Omental fat pad (tissue), 4 donors: ENCODE measurements around the gene REPS1. TPM values are rescaled to one million over a fixed set of nuclear protein-coding genes. Genes with fewer than 3 reads are reported as not detected.

Experiments
- ATAC-seq: fragments of 150-250 bp; one replicate; pipeline ENCODE4 v1.9.1; 2016; ENCODE audit warnings: mild to moderate bottlenecking, moderate library complexity; ENCODE audit not compliant: low FRiP score
- DNase-seq: peaks from one replicate; pipeline ENCODE4 v3.0.0-alpha.2; 2019; ENCODE audit warnings: low spot score
- total RNA-seq, 4 donors: library from RNA; depleted of rRNA; stranded (reverse); fragments of >200 nt; gene quantifications; one replicate each; pipeline ENCODE4 v1.1.0, GENCODE V29; 2016
- TF ChIP-seq, protein P1 (sequence below), 3 donors: fragments of 450-650 bp; IDR thresholded peaks; one replicate each; pipeline ENCODE4 v1.5.1; 2016 to 2017; ENCODE audit warnings: antibody characterized with exemption in 3 of 3, mild to moderate bottlenecking in 3 of 3, moderate library complexity in 2 of 3

Gene REPS1
- total RNA-seq, 4 donors from 2014 or later: 25.2 to 46.0 (median 35.9) TPM

- no peak for DNase-seq
- no peak for ATAC-seq
- TF ChIP-seq, protein P1, sequence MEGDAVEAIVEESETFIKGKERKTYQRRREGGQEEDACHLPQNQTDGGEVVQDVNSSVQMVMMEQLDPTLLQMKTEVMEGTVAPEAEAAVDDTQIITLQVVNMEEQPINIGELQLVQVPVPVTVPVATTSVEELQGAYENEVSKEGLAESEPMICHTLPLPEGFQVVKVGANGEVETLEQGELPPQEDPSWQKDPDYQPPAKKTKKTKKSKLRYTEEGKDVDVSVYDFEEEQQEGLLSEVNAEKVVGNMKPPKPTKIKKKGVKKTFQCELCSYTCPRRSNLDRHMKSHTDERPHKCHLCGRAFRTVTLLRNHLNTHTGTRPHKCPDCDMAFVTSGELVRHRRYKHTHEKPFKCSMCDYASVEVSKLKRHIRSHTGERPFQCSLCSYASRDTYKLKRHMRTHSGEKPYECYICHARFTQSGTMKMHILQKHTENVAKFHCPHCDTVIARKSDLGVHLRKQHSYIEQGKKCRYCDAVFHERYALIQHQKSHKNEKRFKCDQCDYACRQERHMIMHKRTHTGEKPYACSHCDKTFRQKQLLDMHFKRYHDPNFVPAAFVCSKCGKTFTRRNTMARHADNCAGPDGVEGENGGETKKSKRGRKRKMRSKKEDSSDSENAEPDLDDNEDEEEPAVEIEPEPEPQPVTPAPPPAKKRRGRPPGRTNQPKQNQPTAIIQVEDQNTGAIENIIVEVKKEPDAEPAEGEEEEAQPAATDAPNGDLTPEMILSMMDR (IDR thresholded peaks at IDR 0.05): no peak
These were observed 25.2 kb upstream of the REPS1 start for GRCh38 chr6:139013185-139013800.

- TF ChIP-seq, protein P1 (IDR thresholded peaks at IDR 0.05): no peak
- no peak for DNase-seq
- no peak for ATAC-seq
These were observed 23.9 kb upstream of the REPS1 start for GRCh38 chr6:139011980-139012379.

- ATAC-seq (no peak), DNase-seq (no peak)
- TF ChIP-seq, protein P1 (IDR thresholded peaks at IDR 0.05): no peak
These were observed 22.6 kb upstream of the REPS1 start for GRCh38 chr6:139010674-139011073.

GRCh38 chr6:139008117-139008516 lies 20.1 kb upstream of the REPS1 start:
- TF ChIP-seq, protein P1 (IDR thresholded peaks at IDR 0.05): no peak
- ATAC-seq: no peak
- no peak for DNase-seq

GRCh38 chr6:139007428-139007827 lies 19.4 kb upstream of the REPS1 start:
- TF ChIP-seq, protein P1 (IDR thresholded peaks at IDR 0.05): no peak
- no peak for ATAC-seq
- DNase-seq: no peak

DNA sequence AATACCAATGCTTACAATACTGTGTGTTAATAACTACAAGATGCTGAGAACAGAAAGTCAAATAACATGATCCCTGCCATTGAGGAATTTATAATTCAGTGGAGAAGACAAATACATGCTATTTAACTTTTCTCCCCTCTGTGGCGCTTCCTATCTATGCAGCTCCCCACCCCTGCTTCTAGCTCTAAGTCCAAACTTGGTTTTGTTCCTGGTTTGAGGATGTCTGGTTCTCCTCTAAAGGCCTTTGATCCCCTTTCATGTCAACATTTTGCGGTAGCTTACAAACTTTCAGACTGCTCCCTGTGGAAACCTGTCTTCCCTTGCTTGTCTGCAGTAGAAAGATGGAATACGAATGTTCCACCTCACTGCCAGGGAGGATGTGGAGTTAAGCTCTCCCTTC lies 18.4 kb upstream of the REPS1 start:
- TF ChIP-seq, protein P1 (IDR thresholded peaks at IDR 0.05): no peak
- ATAC-seq (no peak), DNase-seq (no peak)

GRCh38 chr6:139003751-139004150 lies 15.7 kb upstream of the REPS1 start:
- no peak for ATAC-seq
- TF ChIP-seq, protein P1 (IDR thresholded peaks at IDR 0.05): no peak
- no peak for DNase-seq
